ENCODE measurements around the gene NT5C3B.
A peak's percentile ranks its signal among the peaks of the same experiment; 100 is the strongest.
"Not testable (repeated sequence)": the region's sequence is repeated elsewhere in the genome, so short reads cannot be mapped to it uniquely, and the experiment has no call there.

Gene NT5C3B

GRCh38 chr17:41835800-41836549, at the start of gene NT5C3B:
TSS of gene NT5C3B (minus strand) at chr17:41836232. CDS start at chr17:41836193, 39 bp downstream.
- no peak for TF ChIP-seq CTCF (IDR thresholded peaks at IDR 0.05; ENCODE audit: low read depth, low read length)
- DNase-seq (ENCODE audit: extremely low read depth, low read depth) = no peak

GRCh38 chr17:41885733-41886132, 49.7 kb upstream of the NT5C3B start:
- peak; percentile 3 for TF ChIP-seq CTCF (IDR thresholded peaks at IDR 0.05; ENCODE audit: low read depth, low read length)
- DNase-seq (ENCODE audit: extremely low read depth, low read depth) = no peak

- TF ChIP-seq CTCF (IDR thresholded peaks at IDR 0.05; ENCODE audit: low read depth, low read length) = no peak
Observed at GRCh38 chr17:41882756-41883155, 46.7 kb upstream of the NT5C3B start.

GRCh38 chr17:41880130-41880529, 44.1 kb upstream of the NT5C3B start:
- no peak for DNase-seq (ENCODE audit: extremely low read depth, low read depth)
- no peak for TF ChIP-seq CTCF (IDR thresholded peaks at IDR 0.05; ENCODE audit: low read depth, low read length)

More at GRCh38 chr17:41882756-41883155, 46.7 kb upstream of the NT5C3B start:
- no peak for DNase-seq (ENCODE audit: extremely low read depth, low read depth)

GRCh38 chr17:41874293-41874670, 38.2 kb upstream of the NT5C3B start:
- not testable (repeated sequence) for DNase-seq (ENCODE audit: extremely low read depth, low read depth)

- no peak for DNase-seq (ENCODE audit: extremely low read depth, low read depth)
- TF ChIP-seq CTCF (IDR thresholded peaks at IDR 0.05; ENCODE audit: low read depth, low read length) = no peak
Observed at GRCh38 chr17:41873559-41874292, 37.7 kb upstream of the NT5C3B start.

- TF ChIP-seq CTCF (IDR thresholded peaks at IDR 0.05; ENCODE audit: low read depth, low read length) = no peak
Observed at GRCh38 chr17:41871789-41872188, 35.8 kb upstream of the NT5C3B start.

More at GRCh38 chr17:41871789-41872188, 35.8 kb upstream of the NT5C3B start:
- DNase-seq (ENCODE audit: extremely low read depth, low read depth) = no peak
